ENCODE results near the gene SH3RF3. TPM values are rescaled to one million over a fixed set of nuclear protein-coding genes. Genes with fewer than 3 reads are reported as not detected.

The SH3RF3 gene
- total RNA-seq, 1 experiment from 2014 or later: not detected

DNA sequence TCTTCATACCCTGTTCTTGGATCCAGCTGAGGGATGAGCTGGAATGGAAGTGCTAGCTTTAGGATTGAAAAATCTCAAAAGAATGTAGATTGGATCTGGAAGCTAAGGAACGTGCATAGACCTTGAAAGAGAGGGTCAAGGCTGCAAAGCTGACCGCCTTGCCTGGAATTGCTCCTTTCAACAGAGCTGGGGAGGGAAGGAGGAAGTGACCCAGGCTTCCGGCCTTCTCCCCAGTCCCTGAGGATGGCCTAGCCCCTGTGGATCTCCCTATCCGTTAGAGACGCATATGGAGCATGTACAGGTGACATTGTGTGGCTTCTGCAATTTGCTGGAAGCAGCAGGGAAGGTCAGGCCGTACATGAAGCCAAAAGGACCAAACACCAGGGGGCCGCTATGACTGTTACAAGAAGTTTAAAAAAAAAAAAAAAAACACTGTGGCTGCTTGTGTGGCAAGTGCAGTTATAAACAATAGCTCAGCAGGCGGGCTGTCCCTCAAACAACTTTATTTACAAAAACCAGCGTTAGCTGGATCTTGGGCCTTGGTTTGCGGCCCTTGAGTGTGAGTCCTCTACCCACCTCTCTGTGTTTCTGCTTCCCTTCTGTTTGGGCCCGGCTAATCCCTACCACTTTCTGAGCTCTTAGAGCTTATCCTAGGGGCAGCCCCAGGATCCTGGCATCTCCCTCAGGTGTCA, 257.1 kb downstream of the SH3RF3 start:
- DNase-seq (ENCODE audit: low read depth, low spot score) (no peak), ATAC-seq (no peak)
- Histone ChIP-seq H3K4me3 (replicated peaks in 1 of 2; ENCODE audit: low read depth in 1 of 2, low read length in 2 of 2) (no peak overlapping the region), H3K27me3 (ENCODE audit: insufficient read depth, low read length) (no peaks in the 10 kb centered on the region), H3K9ac (ENCODE audit: low read length) (no peak overlapping the region), H3K27ac (ENCODE audit: low read depth, low read length) (no peak overlapping the region), H3K9me2 (ENCODE audit: insufficient read depth) (no peaks in the 10 kb centered on the region), H2AFZ (ENCODE audit: low read depth, low read length, poor library complexity, severe bottlenecking) (no peak overlapping the region), H3K4me2 (ENCODE audit: low read length) (no peak overlapping the region), H3K36me3 (ENCODE audit: control insufficient read depth in 1 of 2, insufficient read depth in 2 of 2, low read length in 2 of 2) (no peaks in the 10 kb centered on the region), H4K20me1 (ENCODE audit: insufficient read depth) (no peaks in the 10 kb centered on the region), H3K4me1 (ENCODE audit: control insufficient read depth in 1 of 2, insufficient read depth in 2 of 2, low read length in 2 of 2) (no peaks in the 10 kb centered on the region; a peak in 1 of 4 replicates), H3K79me2 (ENCODE audit: insufficient read depth, low read length) (no peaks in the 10 kb centered on the region), H3K9me3 (ENCODE audit: control insufficient read depth in 1 of 2, insufficient read depth in 1 of 2, low read depth in 1 of 2, low read length in 2 of 2) (no peaks in the 10 kb centered on the region)
- CTCF ChIA-PET: interaction anchor here (0.9 kb wide), 1 partner anchor 22 kb away, joined by 3 read pairs; no protein-coding TSS in a partner anchor
- intact Hi-C loops (cut with micrococcal nuclease): no loop called here
- POLR2A ChIA-PET: no interaction called here
- RAD21 ChIA-PET (ENCODE audit: low non-redundant PET in 1 of 2, low total read pairs in 2 of 2, uncharacterized antibody in 2 of 2, unreplicated experiment in 2 of 2): no interaction called here
- no TSS peak for BruUV-seq (replicated peaks)
- no peak for TF ChIP-seq YY1 (IDR thresholded peaks at IDR 0.05; ENCODE audit: extremely low read depth, insufficient replicate concordance, low read depth, low read length)
- no peak for TF ChIP-seq POLR2AphosphoS5 (IDR thresholded peaks at IDR 0.05; ENCODE audit: low read depth, low read length)
- no peak for TF ChIP-seq POLR2A (IDR thresholded peaks at IDR 0.05; ENCODE audit: borderline replicate concordance, extremely low read depth, insufficient read depth, insufficient read length)
- TF ChIP-seq SP1 (IDR thresholded peaks at IDR 0.05; ENCODE audit: low read depth): no peak
- no peak for TF ChIP-seq JUND (IDR thresholded peaks at IDR 0.05)
- no peak for TF ChIP-seq EZH2 (IDR thresholded peaks at IDR 0.05)
- no peak for TF ChIP-seq ATF3 (IDR thresholded peaks at IDR 0.05)
- TF ChIP-seq SIN3A (IDR thresholded peaks at IDR 0.05; ENCODE audit: low read depth): no peak
- TF ChIP-seq CBX3 (IDR thresholded peaks at IDR 0.05; ENCODE audit: low read depth): no peak
- TF ChIP-seq, protein P1, sequence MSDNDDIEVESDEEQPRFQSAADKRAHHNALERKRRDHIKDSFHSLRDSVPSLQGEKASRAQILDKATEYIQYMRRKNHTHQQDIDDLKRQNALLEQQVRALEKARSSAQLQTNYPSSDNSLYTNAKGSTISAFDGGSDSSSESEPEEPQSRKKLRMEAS (IDR thresholded peaks at IDR 0.05): no peak
- TF ChIP-seq ZNF274 (IDR thresholded peaks at IDR 0.05; ENCODE audit: low read depth, low read length): no peak
- TF ChIP-seq FOSL1 (IDR thresholded peaks at IDR 0.05; ENCODE audit: low read depth): no peak
- TF ChIP-seq TCF7L2 (IDR thresholded peaks at IDR 0.05; ENCODE audit: borderline replicate concordance, extremely low read depth, insufficient read depth, insufficient read length): no peak

All from HCT116 (cell line).